Breast epithelium (tissue), 4 donors: ENCODE data around the gene ARFRP1. TPM values are rescaled to one million over a fixed set of nuclear protein-coding genes. Genes with fewer than 3 reads are reported as not detected.

Experiments used
- DNase-seq, 2 donors: peaks; one replicate each; pipeline ENCODE4 v3.0.0-alpha.2; 2019; ENCODE audit warnings: low spot score in 2 of 2
- H3K27ac ChIP-seq, 2 donors: fragments of 200-600 bp; sonication (generic) in 1 of 2; one replicate each; pipeline ENCODE4 v1.5.1; 2016 to 2019; ENCODE audit warnings: mild to moderate bottlenecking in 1 of 2
- H3K27me3 ChIP-seq, 2 donors: fragments of 200-600 bp; sonication (generic) in 1 of 2; one replicate each; pipeline versions ENCODE4 v1.5.1 to v1.6.0; 2017 to 2019; ENCODE audit warnings: control low read depth in 1 of 2, mild to moderate bottlenecking in 1 of 2
- H3K36me3 ChIP-seq: fragments of 200-600 bp; one replicate; pipeline ENCODE4 v1.5.1; 2019
- H3K4me1 ChIP-seq, 2 donors: fragments of 200-600 bp; sonication (generic); one replicate each; pipeline ENCODE4 v1.5.1; 2016 to 2019; ENCODE audit warnings: control low read depth in 1 of 2
- H3K4me3 ChIP-seq, 3 donors: fragments of 200-600 bp; sonication (generic); 1 replicate in 2 of 3; 2 replicates in 1 of 3; pipeline ENCODE4 v1.5.1; 2016 to 2019; ENCODE audit warnings: mild to moderate bottlenecking in 3 of 3, moderate library complexity in 2 of 3
- H3K9me3 ChIP-seq, 2 donors: fragments of 200-600 bp; sonication (generic) in 1 of 2; one replicate each; pipeline ENCODE4 v1.5.1; 2016 to 2019; ENCODE audit warnings: control low read depth in 1 of 2
- POLR2A ChIP-seq: fragments of 450-650 bp; IDR thresholded peaks from one replicate; pipeline ENCODE4 v1.6.1; 2016; ENCODE audit warnings: antibody characterized with exemption, mild to moderate bottlenecking, moderate library complexity
- POLR2AphosphoS5 ChIP-seq, 3 donors: sonication (generic); formaldehyde crosslinking; IDR thresholded peaks; one replicate each; pipeline ENCODE4 v1.6.1; 2017; ENCODE audit warnings: antibody characterized with exemption in 3 of 3
- intact Hi-C: fragments of 100-400 bp; cut with DNase I; formaldehyde crosslinking; loops from one replicate; pipeline ENCODE4 v1.15.1; 2023; ENCODE audit warnings: low total_unique reads
- total RNA-seq, 3 donors: library from RNA; depleted of rRNA; stranded (reverse); fragments of >200 nt; gene quantifications; one replicate each; pipeline ENCODE4 v1.1.0, GENCODE V29; 2016
- TF ChIP-seq, protein P1 (sequence below), 3 donors: fragments of 450-650 bp; IDR thresholded peaks; one replicate each; pipeline ENCODE4 v1.5.1; 2016 to 2017; ENCODE audit warnings: antibody characterized with exemption in 3 of 3, mild to moderate bottlenecking in 3 of 3, moderate library complexity in 3 of 3

ARFRP1 gene
- total RNA-seq, 3 donors from 2014 or later: 30.7 to 41.0 (median 32.3) TPM

DNA sequence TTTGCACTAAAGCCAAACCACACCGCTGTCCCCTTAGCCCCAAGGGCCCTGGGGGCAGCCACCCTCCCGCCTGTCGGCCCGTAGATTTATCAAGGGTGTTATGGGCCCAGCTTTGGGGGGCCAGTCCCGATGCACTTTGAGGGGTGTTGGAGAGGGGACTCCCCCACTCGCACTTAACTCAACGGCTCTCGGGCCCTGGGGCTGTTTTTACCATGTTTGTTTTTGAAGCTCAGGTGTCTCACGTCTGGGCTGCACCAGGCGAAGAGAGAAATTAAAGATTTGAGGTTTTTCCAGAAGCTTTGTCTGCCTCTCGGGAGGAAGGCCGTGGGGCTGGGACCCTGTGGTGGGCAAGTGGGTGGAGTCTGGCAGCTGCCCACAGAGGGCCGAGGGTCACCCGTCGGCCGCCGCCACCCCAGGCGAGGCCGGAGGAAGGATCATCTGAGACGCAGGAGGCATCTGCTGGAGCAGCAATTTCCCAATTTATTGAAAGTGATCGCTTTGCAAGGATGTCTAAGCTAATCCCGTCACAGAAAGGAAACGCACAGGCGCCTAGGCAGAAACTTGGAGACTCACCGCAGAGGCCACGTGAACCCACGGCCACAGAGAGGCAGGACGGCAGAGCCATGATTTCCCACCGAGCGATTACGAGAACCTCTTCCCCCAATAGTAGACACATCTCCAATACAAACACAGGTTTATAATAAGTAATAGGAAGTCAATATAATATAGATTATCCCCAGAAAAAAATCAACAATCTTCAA lies 35.6 kb upstream of the ARFRP1 start:
- Histone ChIP-seq H3K36me3 (no peaks in the 10 kb centered on the region), H3K27ac (peak overlapping the region; percentile 13 to 99)
- no peak for DNase-seq

DNA sequence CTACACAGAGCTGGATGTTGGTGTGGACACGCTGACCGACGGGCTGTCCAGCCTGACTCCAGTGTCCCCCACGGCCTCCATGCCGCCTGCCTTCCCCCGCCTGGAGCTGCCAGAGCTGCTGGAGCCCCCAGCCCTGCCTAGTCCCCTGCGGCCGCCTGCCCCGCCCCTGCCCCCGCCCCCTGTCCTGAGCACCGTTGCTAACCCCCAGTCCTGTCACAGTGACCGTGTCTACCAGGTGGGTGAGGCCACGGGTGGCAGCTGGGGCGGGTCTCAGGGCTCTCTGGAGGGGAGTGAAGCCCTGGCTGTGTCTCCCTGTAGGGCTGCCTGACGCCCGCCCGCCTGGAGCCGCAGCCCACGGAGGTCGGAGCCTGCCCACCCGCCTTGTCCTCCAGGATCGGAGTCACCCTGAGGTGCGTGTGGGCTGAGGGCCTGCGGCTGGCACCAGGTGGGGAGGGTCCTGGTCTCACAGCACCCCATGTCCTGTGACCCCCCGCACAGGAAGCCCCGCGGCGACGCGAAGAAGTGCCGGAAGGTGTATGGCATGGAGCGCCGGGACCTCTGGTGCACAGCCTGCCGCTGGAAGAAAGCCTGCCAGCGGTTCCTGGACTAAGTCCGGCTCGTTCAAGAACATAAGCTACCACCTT lies 34.7 kb upstream of the ARFRP1 start:
- TF ChIP-seq, protein P1, sequence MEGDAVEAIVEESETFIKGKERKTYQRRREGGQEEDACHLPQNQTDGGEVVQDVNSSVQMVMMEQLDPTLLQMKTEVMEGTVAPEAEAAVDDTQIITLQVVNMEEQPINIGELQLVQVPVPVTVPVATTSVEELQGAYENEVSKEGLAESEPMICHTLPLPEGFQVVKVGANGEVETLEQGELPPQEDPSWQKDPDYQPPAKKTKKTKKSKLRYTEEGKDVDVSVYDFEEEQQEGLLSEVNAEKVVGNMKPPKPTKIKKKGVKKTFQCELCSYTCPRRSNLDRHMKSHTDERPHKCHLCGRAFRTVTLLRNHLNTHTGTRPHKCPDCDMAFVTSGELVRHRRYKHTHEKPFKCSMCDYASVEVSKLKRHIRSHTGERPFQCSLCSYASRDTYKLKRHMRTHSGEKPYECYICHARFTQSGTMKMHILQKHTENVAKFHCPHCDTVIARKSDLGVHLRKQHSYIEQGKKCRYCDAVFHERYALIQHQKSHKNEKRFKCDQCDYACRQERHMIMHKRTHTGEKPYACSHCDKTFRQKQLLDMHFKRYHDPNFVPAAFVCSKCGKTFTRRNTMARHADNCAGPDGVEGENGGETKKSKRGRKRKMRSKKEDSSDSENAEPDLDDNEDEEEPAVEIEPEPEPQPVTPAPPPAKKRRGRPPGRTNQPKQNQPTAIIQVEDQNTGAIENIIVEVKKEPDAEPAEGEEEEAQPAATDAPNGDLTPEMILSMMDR (IDR thresholded peaks at IDR 0.05): no peak
- TF ChIP-seq POLR2A: no peak
- TF ChIP-seq POLR2AphosphoS5 (IDR thresholded peaks at IDR 0.05): no peak
- Histone ChIP-seq H3K27ac (peak overlapping the region; percentile 13 to 99), H3K36me3 (no peaks in the 10 kb centered on the region)

More for the DNA sequence above, 35.6 kb upstream of the ARFRP1 start:
- H3K27me3 ChIP-seq: no peaks in the 10 kb centered on the region
- no peak overlapping the region for H3K4me3 ChIP-seq
- TF ChIP-seq, protein P1 (IDR thresholded peaks at IDR 0.05): no peak
- no peaks in the 10 kb centered on the region for H3K9me3 ChIP-seq
- intact Hi-C loops: no loop called here
- peaks cover 17 to 21% of the 10 kb centered on the region in 2 donors for H3K4me1 ChIP-seq

DNA sequence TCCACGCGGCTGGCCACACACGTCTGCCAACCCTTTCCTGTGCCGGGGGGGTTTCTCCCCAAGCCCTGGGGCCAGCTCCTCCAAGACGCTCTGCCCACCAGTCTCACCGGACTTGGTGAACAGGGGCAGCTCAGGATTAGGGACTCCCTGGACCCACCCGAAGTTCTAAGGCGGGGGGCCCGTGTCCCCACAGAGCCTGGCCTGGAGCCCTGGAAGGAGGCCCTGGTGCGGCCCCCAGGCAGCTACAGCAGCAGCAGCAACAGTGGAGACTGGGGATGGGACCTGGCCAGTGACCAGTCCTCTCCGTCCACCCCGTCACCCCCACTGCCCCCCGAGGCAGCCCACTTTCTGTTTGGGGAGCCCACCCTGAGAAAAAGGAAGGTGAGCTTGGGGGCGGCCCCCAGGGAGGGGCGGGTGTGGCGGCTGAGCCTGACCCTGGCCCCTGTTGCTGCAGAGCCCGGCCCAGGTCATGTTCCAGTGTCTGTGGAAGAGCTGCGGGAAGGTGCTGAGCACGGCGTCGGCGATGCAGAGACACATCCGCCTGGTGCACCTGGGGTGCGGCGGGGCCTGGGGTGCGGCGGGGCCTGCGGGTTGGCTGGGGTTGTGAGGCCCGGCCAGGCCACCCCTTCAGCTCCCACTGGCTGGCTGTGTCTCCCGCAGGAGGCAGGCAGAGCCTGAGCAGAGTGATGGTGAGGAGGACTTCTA lies 34.1 kb upstream of the ARFRP1 start:
- H3K9me3 ChIP-seq: no peaks in the 10 kb centered on the region
- H3K4me3 ChIP-seq: peak overlapping the region in 2 of 3 donors; percentile 60 to 83
- peak overlapping the region; percentile 80 to 99 for H3K27ac ChIP-seq
- peaks cover 26 to 31% of the 10 kb centered on the region in 2 donors for H3K4me1 ChIP-seq
- TF ChIP-seq, protein P1 (IDR thresholded peaks at IDR 0.05): no peak
- no peak for TF ChIP-seq POLR2AphosphoS5 (IDR thresholded peaks at IDR 0.05)
- no peak for TF ChIP-seq POLR2A
- H3K36me3 ChIP-seq: no peaks in the 10 kb centered on the region
- intact Hi-C loops: no loop called here
- no peak for DNase-seq
- no peaks in the 10 kb centered on the region for H3K27me3 ChIP-seq

More for the DNA sequence above, 34.7 kb upstream of the ARFRP1 start:
- Histone ChIP-seq H3K4me1 (peaks cover 26 to 28% of the 10 kb centered on the region in 2 donors), H3K27me3 (no peaks in the 10 kb centered on the region), H3K9me3 (no peaks in the 10 kb centered on the region), H3K4me3 (no peak overlapping the region)
- intact Hi-C loops: no loop called here
- DNase-seq: no peak

DNA sequence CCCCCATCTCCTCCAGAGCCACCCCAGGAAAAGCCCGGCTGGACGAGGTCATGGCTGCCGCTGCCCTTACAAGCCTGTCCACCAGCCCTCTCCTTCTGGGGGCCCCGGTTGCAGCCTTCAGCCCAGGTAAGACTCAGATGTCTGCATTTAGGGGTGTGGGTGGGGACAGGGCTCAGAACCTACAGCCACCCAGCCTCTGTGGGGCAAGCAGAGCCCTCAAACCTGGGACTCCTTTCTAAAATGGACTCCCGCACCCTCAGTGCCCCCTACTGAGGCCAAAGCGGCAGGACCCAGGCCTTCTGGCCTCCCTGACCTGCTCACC lies 33.5 kb upstream of the ARFRP1 start:
- intact Hi-C loops: no loop called here
- Histone ChIP-seq H3K27ac (peak overlapping the region; percentile 80 to 99), H3K27me3 (no peaks in the 10 kb centered on the region), H3K4me3 (peak overlapping the region; percentile 60 to 83 (median 61)), H3K9me3 (no peaks in the 10 kb centered on the region), H3K4me1 (peaks cover 26 to 31% of the 10 kb centered on the region in 2 donors), H3K36me3 (no peaks in the 10 kb centered on the region)
- DNase-seq: no peak
- TF ChIP-seq POLR2AphosphoS5 (IDR thresholded peaks at IDR 0.05) (no peak), POLR2A (no peak)
- TF ChIP-seq, protein P1 (IDR thresholded peaks at IDR 0.05): no peak
